MM.1S (cell line): Measurements from ENCODE around the gene LCAT.

Experiments used
- EZH2 ChIP-seq: fragments of 300-600 bp; sonication (generic); optimal IDR thresholded peaks from 2 replicates; pipeline ENCODE3; 2017; ENCODE audit warnings: low read depth, mild to moderate bottlenecking, antibody characterized with exemption, low read length, mixed read lengths
- EZH2phosphoT487 ChIP-seq: fragments of 300-600 bp; sonication (generic); IDR thresholded peaks from 2 replicates; pipeline ENCODE4 v1.6.1; 2018; ENCODE audit warnings: antibody characterized with exemption, low read length
- TF ChIP-seq, protein P1 (sequence below): fragments of 300-600 bp; sonication (generic); IDR thresholded peaks from 2 replicates; pipeline ENCODE4 v1.5.1; 2016; ENCODE audit warnings: antibody characterized with exemption, low read length, mixed read lengths

DNA sequence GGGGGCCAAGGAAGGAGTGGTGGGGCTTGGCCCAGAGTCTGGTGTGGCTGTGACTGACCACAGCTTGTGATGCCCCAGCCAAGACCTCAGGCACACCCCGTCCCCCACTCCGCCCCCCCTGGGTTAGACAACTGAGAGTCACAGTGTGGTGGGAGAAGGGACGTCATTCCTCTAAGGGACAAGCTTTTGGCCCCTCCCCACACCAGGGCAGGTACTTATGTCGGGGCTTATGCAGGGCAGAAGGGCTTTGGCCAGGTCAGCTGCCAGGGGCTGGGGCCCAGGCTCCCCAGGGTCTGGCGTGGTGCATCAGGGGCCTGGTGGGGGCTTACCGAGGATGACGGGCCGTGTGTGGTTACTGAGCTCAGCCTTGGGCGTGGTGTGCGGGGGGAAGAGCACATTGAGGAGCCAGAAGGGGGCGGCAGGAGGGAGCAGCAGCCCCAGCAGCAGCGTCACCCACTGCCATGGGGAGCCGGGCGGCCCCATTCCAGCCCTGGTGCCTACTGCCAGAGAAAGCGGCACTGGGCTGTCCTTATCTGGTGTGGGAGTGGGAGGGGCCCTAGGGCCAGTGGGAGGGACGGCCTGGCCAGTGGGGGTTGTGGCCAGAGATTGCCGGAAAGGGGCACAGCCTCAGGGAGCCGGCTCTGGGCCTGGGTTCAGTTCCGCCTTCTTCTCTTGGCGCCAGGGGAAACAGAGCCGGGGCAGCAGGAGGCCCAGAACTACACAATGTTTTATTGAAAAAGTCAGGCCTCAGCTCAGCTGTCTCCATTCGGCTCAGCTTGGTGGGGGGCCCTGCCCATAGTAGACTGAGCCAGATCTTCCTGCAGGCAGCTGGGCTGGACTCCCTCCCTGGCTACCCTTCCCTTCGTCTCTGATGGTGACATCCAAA, at the start of gene LCAT:
- TF ChIP-seq, protein P1, sequence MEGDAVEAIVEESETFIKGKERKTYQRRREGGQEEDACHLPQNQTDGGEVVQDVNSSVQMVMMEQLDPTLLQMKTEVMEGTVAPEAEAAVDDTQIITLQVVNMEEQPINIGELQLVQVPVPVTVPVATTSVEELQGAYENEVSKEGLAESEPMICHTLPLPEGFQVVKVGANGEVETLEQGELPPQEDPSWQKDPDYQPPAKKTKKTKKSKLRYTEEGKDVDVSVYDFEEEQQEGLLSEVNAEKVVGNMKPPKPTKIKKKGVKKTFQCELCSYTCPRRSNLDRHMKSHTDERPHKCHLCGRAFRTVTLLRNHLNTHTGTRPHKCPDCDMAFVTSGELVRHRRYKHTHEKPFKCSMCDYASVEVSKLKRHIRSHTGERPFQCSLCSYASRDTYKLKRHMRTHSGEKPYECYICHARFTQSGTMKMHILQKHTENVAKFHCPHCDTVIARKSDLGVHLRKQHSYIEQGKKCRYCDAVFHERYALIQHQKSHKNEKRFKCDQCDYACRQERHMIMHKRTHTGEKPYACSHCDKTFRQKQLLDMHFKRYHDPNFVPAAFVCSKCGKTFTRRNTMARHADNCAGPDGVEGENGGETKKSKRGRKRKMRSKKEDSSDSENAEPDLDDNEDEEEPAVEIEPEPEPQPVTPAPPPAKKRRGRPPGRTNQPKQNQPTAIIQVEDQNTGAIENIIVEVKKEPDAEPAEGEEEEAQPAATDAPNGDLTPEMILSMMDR, result no peak
- TF ChIP-seq EZH2, result no peak
- no peak for TF ChIP-seq EZH2phosphoT487
